Heart left ventricle (tissue), 13 donors: ENCODE results near the gene GTPBP6.

Experiments
- CTCF ChIP-seq, 12 donors: fragments of 200-600 bp; sonication (generic) in 4 of 12; IDR thresholded peaks; one replicate each; pipeline versions ENCODE4 v1.5.0 to v1.8.0; 2018 to 2022; ENCODE audit warnings: antibody characterized with exemption in 12 of 12, mild to moderate bottlenecking in 5 of 12
- POLR2A ChIP-seq, 2 donors: fragments of 450-650 bp; IDR thresholded peaks; one replicate each; pipeline ENCODE4 v1.6.1; 2017; ENCODE audit warnings: antibody characterized with exemption in 2 of 2, mild to moderate bottlenecking in 2 of 2, moderate library complexity in 2 of 2
- donor health status: ischemic (EF 13 %, LVEDD 7.1; RV severe dilation, severe dysfunction).
- donor health status: DM: no; HTN: yes; CAD: no.
- donor health status: DM: no; HTN: no; CAD: no.
- donor health status: ischemic (EF 25% LVEDD 6.9; RV normal size, moderate dysfunction).
- donor health status: ischemic (EF 25% LVEDD 5.7; RV mildly dilated, moderate dysfunction).
- donor health status: ischemic (EF 35%, LVEDD 5.7; RV mildly dilated, moderate dysfunction).
- donor health status: nonischemic (EF 11% LVEDD 7.7; RV severe dilation, severe dysfunction).
- donor health status: DM: yes; HTN: yes; CAD: no.
- donor health status: PGD.
- donor health status: ischemic (EF 29% LVEDD 5.4; RV normal size, mild dysfunction).
- donor health status: nonischemic (EF 23%, LVEDD 6.1; RV moderate dilation, normal function).

GRCh38 chrX:255923-256331 lies 62.7 kb downstream of the GTPBP6 start:
- TF ChIP-seq CTCF (IDR thresholded peaks at IDR 0.05) (no peak), POLR2A (IDR thresholded peaks at IDR 0.05) (no peak)
